Germinal center (tissue), 1 donor: ENCODE results near the gene FAM72C.
"Not testable (repeated sequence)": the region's sequence is repeated elsewhere in the genome, so short reads cannot be mapped to it uniquely, and the experiment has no call there.

Experiments used
- DNase-seq: peaks from one replicate; pipeline ENCODE4 v3.0.0; 2012; ENCODE audit warnings: mixed read lengths, low spot score

FAM72C gene

GRCh38 chr1:143984721-143985473 is 13.1 kb upstream of the FAM72C start:
- not testable (repeated sequence) for DNase-seq

- not testable (repeated sequence) for DNase-seq
Measured at GRCh38 chr1:143974416-143974815, 2.6 kb upstream of the FAM72C start.

- DNase-seq: not testable (repeated sequence)
Measured at GRCh38 chr1:143973876-143974414, 2.2 kb upstream of the FAM72C start.

- not testable (repeated sequence) for DNase-seq
Measured at GRCh38 chr1:143972753-143973326, 1.1 kb upstream of the FAM72C start.

- DNase-seq: not testable (repeated sequence)
Measured at GRCh38 chr1:143965860-143966259, 5.9 kb downstream of the FAM72C start.

- not testable (repeated sequence) for DNase-seq
Measured at GRCh38 chr1:143964294-143964693, 7.5 kb downstream of the FAM72C start.

- not testable (repeated sequence) for DNase-seq
Measured at GRCh38 chr1:143955930-143956329, 15.9 kb downstream of the FAM72C start.

- DNase-seq: not testable (repeated sequence)
Measured at GRCh38 chr1:143952913-143953312, 18.9 kb downstream of the FAM72C start.

GRCh38 chr1:143951485-143952391 is 20.0 kb downstream of the FAM72C start:
- not testable (repeated sequence) for DNase-seq

- DNase-seq: not testable (repeated sequence)
Measured at GRCh38 chr1:143947749-143948148, 24.0 kb downstream of the FAM72C start.

GRCh38 chr1:143945253-143945652 is 26.5 kb downstream of the FAM72C start:
- not testable (repeated sequence) for DNase-seq

- not testable (repeated sequence) for DNase-seq
Measured at GRCh38 chr1:143944576-143945240, 27.1 kb downstream of the FAM72C start.

GRCh38 chr1:143943319-143943978 is 28.3 kb downstream of the FAM72C start:
- DNase-seq: not testable (repeated sequence)

GRCh38 chr1:143942238-143942860 is 29.4 kb downstream of the FAM72C start:
- not testable (repeated sequence) for DNase-seq

- DNase-seq: not testable (repeated sequence)
Measured at GRCh38 chr1:143939666-143940065, 32.1 kb downstream of the FAM72C start.

- DNase-seq: not testable (repeated sequence)
Measured at GRCh38 chr1:143938922-143939321, 32.9 kb downstream of the FAM72C start.

- DNase-seq: not testable (repeated sequence)
Measured at GRCh38 chr1:143936457-143937115, 35.2 kb downstream of the FAM72C start.

- DNase-seq: not testable (repeated sequence)
Measured at GRCh38 chr1:143919127-143919526, 52.7 kb downstream of the FAM72C start.

GRCh38 chr1:143918552-143918951 is 53.2 kb downstream of the FAM72C start:
- DNase-seq: not testable (repeated sequence)

GRCh38 chr1:143913705-143914104 is 58.1 kb downstream of the FAM72C start:
- DNase-seq: not testable (repeated sequence)
